Ectodermal cell (in vitro differentiated cells): Measurements from ENCODE around the gene CNOT6L.

Experiments used
- H3K27ac ChIP-seq: 2 replicates; pipeline ENCODE4 v1.7.0; 2013; ENCODE audit warnings: mild to moderate bottlenecking, low read depth, low read length; ENCODE audit not compliant: insufficient read depth, poor library complexity, severe bottlenecking
- H3K27me3 ChIP-seq: 2 replicates; pipeline ENCODE4 v1.7.0; 2013; ENCODE audit warnings: mild to moderate bottlenecking, low read length; ENCODE audit not compliant: insufficient read depth, control insufficient read depth, poor library complexity, severe bottlenecking
- H3K36me3 ChIP-seq: one replicate; pipeline ENCODE4 v1.7.0; 2013; ENCODE audit warnings: low read length; ENCODE audit not compliant: control insufficient read depth, insufficient read depth
- H3K4me1 ChIP-seq: one replicate; pipeline ENCODE4 v1.7.0; 2013; ENCODE audit warnings: low read length; ENCODE audit not compliant: control insufficient read depth, insufficient read depth
- H3K4me3 ChIP-seq: 2 replicates; pipeline ENCODE4 v1.7.0; 2013; ENCODE audit warnings: low read depth, low read length, control low read depth; ENCODE audit not compliant: insufficient read depth
- H3K9me3 ChIP-seq: 2 replicates; pipeline ENCODE4 v1.7.0; 2013; ENCODE audit warnings: mild to moderate bottlenecking, low read length, moderate library complexity; ENCODE audit not compliant: control insufficient read depth
- WGBS, 2 experiments: methylation state at CpG; one replicate each; pipeline ENCODE4 v1.1.7; 2013; ENCODE audit warnings: missing lambda C conversion rate in 2 of 2; 5-methylcytosine and 5-hydroxymethylcytosine counted together

CNOT6L gene

DNA sequence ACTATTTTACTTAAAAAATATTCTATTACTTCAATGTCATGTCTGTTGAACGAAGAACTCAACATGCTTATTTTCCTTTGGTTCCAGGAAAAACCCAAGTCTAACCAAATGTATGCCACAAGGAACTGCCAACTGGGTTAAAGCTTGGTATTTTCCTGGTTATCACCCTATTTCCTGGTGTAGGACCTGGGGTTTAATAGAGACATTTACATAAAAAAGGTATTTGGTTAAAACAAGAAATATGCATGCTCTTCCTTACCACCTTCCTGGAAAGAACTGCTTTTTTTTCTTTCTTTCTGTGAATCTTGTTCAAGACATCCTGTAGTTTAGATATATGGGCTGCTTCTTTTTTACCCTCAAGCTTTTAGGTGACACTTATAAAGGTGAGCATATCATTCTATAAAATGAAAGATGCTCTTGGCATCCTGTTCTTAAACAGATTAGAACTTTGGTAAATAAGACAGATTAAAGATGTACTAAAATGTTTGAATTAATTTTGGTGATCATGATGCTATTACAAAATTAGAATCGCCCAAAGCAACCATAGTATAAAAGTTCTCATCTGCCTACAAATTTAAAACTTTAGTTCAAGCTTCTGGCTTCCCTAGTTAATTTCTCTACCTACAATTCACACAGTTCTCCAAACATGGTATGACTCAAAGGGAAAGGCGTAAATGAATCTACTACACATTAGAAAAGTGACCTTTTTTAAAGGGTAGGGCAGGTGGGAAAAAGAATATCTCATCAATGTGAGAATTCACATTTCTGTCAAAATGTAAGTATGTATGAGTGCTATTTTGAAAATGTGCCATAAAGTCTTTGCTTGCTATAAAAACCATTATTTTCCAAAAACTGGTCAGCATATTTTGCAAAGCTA lies 103.5 kb downstream of the CNOT6L start:
- Histone ChIP-seq H3K27ac (no peak overlapping the region), H3K36me3 (no peaks in the 10 kb centered on the region), H3K9me3 (no peaks in the 10 kb centered on the region), H3K27me3 (no peaks in the 10 kb centered on the region), H3K4me3 (no peak overlapping the region), H3K4me1 (no peaks in the 10 kb centered on the region)
- WGBS, 2 experiments: 92 to 93% methylated on average over 1 to 3 of the region's 3 CpGs

DNA sequence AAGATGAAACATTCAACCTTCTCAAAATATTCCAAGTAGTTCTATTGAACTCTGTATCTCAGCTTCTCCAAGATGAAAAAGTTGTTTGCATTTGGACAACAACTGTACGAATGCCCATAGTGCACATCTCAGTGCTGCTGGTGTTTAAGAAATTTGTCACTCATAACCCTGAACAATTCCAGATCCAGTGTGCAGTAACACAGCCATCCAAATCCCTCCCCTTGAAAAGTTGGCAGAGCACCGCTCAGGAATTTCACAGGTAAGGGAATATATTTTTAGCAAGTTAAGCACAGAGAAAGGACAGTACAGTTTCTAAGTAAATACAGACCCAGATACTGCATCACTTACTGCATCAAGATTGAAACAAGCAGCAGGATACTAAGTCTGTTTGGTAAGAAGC lies 104.7 kb downstream of the CNOT6L start:
- H3K27me3 ChIP-seq: no peaks in the 10 kb centered on the region
- H3K27ac ChIP-seq: no peak overlapping the region
- no peaks in the 10 kb centered on the region for H3K9me3 ChIP-seq
- H3K4me3 ChIP-seq: no peak overlapping the region
- no peaks in the 10 kb centered on the region for H3K4me1 ChIP-seq
- H3K36me3 ChIP-seq: no peaks in the 10 kb centered on the region
- 88 to 90% methylated on average over 1 to 2 of the region's 2 CpGs for WGBS, 2 experiments

DNA sequence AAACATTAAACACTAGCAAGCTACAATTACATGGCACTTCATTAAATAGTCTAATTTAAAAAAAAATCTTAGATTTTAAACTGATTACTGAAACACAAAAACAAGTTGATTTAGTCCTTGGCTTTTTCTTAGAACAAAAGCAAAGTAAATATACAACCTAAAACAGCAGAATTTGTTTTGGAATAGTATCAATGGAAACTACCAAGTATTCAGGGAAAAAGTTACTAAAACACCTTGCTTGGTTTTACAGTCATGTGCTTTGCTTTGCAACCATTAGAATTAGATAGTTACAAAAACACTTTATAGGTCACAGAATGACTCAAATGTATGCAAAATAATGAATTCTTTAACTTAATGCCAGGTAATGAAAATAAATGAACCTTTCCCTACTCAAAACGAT lies 105.3 kb downstream of the CNOT6L start:
- Histone ChIP-seq H3K9me3 (no peaks in the 10 kb centered on the region), H3K4me3 (no peak overlapping the region), H3K27me3 (no peaks in the 10 kb centered on the region), H3K36me3 (no peaks in the 10 kb centered on the region), H3K27ac (no peak overlapping the region), H3K4me1 (no peaks in the 10 kb centered on the region)
- no CpG with 5 or more reads among the region's 1 CpG for WGBS, 2 experiments

DNA sequence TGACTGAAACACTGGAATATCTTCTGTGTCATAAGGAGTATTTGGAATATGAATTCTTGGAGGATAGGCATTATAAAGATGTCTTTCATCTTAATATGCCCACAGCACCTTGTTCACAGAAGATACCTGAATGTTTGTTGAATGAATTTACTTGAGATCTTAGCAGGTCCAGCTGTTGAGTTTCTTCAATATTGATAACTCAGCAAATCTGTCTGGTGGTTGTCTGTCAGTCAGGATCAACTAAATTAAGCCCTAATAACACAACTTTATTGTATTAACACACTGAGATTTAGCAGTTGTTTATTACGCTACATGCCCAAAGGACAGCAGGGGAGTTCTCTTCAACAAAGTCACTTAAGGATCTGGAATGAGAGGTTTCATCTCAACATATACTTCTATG lies 106.5 kb downstream of the CNOT6L start:
- H3K9me3 ChIP-seq: no peaks in the 10 kb centered on the region
- H3K27ac ChIP-seq: no peak overlapping the region
- no peaks in the 10 kb centered on the region for H3K36me3 ChIP-seq
- no peaks in the 10 kb centered on the region for H3K27me3 ChIP-seq
- no peak overlapping the region for H3K4me3 ChIP-seq
- WGBS, 2 experiments: 100% methylated on average over 1 of the region's 1 CpG
- H3K4me1 ChIP-seq: no peaks in the 10 kb centered on the region

DNA sequence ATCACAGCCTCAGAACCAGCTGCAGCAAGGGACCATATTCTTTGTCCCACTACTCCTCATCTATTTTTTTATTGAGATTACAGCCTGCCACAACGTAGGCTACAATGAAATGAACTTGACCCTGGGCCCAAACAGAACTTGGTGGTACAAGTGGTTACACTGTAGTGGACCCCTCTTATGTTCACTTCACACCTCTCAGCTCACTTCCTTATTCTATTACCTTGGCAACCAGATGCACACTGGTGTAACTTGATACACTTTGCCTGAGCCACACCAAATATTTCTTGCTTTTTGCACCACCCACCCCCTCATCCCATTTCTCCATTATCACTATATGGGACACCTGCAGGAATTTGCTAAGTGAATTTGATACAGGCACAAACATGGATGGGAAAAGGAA lies 107.7 kb downstream of the CNOT6L start:
- Histone ChIP-seq H3K27me3 (no peaks in the 10 kb centered on the region), H3K9me3 (no peaks in the 10 kb centered on the region), H3K27ac (no peak overlapping the region), H3K4me3 (no peak overlapping the region), H3K36me3 (no peaks in the 10 kb centered on the region), H3K4me1 (no peaks in the 10 kb centered on the region)
- WGBS, 2 experiments: 85 to 89% methylated on average over 1 of the region's 1 CpG

DNA sequence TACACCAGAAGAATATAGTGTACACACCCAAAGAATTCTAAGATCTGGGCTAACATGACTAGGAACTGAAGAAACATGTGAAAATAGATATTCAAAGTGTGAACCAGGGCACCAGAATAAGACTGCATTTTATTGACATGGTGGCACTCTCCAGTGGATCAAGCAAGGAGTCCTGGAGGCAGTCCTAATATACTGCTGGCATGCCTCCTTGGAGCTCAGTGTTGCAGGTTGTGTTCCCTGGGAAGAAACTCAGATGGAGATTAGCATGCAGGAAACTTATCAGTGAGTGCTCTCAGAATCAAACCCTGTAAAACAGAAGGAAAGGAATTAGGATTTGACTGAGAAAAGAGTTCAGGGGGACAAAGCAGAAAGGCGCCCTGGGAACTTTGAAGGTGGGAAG lies 108.5 kb downstream of the CNOT6L start:
- no peak overlapping the region for H3K27ac ChIP-seq
- 90 to 100% methylated on average over 1 of the region's 1 CpG for WGBS, 2 experiments
- no peak overlapping the region for H3K4me3 ChIP-seq
- H3K36me3 ChIP-seq: no peaks in the 10 kb centered on the region
- H3K4me1 ChIP-seq: no peaks in the 10 kb centered on the region
- no peaks in the 10 kb centered on the region for H3K9me3 ChIP-seq
- H3K27me3 ChIP-seq: no peaks in the 10 kb centered on the region

DNA sequence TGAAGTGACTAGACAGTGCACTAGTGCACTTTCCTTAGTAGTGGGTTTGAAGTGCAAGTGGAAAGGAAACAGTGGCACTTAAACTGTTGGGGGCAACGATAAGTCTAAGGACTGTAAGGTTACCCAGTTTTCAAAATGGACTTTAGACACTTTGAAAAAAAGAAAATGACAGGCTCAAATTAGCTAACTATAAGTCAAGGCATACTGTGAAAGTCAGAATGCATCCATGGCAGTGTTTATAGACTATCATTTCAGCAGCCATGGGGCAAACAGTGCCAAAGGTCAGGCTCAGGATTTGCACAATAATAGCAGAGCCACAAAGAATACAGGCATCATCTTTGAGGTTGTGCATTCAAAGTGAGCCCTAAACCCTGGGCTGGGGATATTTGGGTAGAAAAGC lies 109.1 kb downstream of the CNOT6L start:
- Histone ChIP-seq H3K9me3 (no peaks in the 10 kb centered on the region), H3K36me3 (no peaks in the 10 kb centered on the region), H3K4me3 (no peak overlapping the region), H3K4me1 (no peaks in the 10 kb centered on the region), H3K27ac (no peak overlapping the region), H3K27me3 (no peaks in the 10 kb centered on the region)
- WGBS, 2 experiments: 91 to 97% methylated on average over 1 of the region's 1 CpG

DNA sequence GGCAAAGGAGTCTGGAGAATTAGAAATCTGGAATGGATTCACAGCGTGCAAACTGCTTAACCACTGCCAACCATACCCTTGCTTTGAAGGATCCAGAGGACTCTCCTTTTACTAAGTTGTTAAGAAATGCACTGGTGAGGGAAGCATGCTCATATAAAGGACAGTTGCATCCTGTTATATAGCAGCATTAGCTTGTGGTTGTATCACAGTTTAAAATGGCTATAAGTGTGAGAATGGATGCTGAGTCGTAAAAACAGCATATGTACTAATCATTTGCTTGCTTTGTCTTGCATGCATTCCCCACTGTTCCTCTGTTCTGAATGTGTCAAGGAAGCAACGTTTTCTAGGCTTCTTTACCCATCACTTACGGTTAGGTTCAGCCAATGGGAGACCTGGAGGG lies 112.5 kb downstream of the CNOT6L start:
- WGBS, 2 experiments: 61 to 62% methylated on average over 4 of the region's 4 CpGs
- H3K4me1 ChIP-seq: no peaks in the 10 kb centered on the region
- no peak overlapping the region for H3K4me3 ChIP-seq
- no peaks in the 10 kb centered on the region for H3K9me3 ChIP-seq
- H3K27ac ChIP-seq: no peak overlapping the region
- no peaks in the 10 kb centered on the region for H3K27me3 ChIP-seq
- H3K36me3 ChIP-seq: no peaks in the 10 kb centered on the region

DNA sequence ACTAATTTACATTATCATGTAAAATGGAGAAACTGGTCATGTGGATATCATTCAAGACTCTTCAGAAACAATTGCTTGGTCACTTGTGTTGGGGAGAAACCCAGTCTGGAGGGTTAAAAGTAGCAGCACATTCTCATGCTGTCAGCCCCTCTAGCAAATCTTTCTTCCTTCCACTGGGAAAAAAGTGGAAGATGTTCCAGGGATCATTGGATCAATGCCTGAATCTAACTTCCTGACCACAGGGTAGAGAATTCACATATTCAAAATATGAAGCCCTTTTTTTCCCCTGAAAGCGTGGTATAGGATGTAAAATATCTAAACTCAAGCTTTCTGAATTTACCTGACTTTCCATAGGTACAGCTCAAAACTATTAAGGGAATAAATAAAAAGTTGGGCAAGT lies 115.5 kb downstream of the CNOT6L start:
- no peak overlapping the region for H3K27ac ChIP-seq
- no peak overlapping the region for H3K4me3 ChIP-seq
- WGBS, 2 experiments: no CpG with 5 or more reads among the region's 1 CpG
- no peaks in the 10 kb centered on the region for H3K36me3 ChIP-seq
- H3K27me3 ChIP-seq: no peaks in the 10 kb centered on the region
- no peaks in the 10 kb centered on the region for H3K9me3 ChIP-seq
- H3K4me1 ChIP-seq: peaks cover 5% of the 10 kb centered on the region

DNA sequence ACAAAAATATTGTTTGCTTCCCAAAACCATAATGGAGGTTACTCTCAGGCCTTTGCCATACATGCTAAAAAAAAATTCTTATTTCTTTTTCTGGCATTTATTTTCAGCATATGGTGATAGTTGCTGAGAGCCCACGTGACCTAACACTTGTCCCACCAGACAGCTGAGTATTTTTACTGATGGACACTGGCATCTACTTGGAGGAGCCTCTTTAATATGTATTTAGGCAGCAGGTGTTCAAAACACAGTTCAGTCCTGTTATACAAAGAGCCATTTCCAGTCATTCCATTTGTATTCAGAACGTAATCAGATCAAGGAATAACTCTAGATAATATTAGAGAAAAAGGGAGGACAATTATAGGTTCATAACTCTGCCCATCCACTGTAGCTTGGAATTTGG lies 118.0 kb downstream of the CNOT6L start:
- Histone ChIP-seq H3K36me3 (no peaks in the 10 kb centered on the region), H3K27ac (no peak overlapping the region), H3K4me3 (no peak overlapping the region), H3K27me3 (no peaks in the 10 kb centered on the region), H3K4me1 (peaks cover 11% of the 10 kb centered on the region), H3K9me3 (no peaks in the 10 kb centered on the region)
- WGBS, 2 experiments: 92 to 97% methylated on average over 1 to 2 of the region's 2 CpGs
